Activated T-helper 2 cell treated with anti-CD3 and anti-CD28 coated beads, Interferon-gamma antibody, Interleukin-2, Interleukin-4, amounts not matched to agents 10 μg/mL and 5 μg/mL and 100 μg/mL, durations not matched to agents 14 hours and 24 hours and 36 hours (primary cell): Measurements from ENCODE around the gene PIWIL1. TPM values are rescaled to one million over a fixed set of nuclear protein-coding genes. Genes with fewer than 3 reads are reported as not detected.

ENCODE experiments used
- DNase-seq: peaks from one replicate; pipeline ENCODE4 v3.0.0; 2021; ENCODE audit warnings: low spot score
- H3K27ac Mint-ChIP-seq: one replicate; pipeline ENCODE4 v1.8.0; 2021; ENCODE audit warnings: mixed read lengths
- H3K27me3 Mint-ChIP-seq: one replicate; pipeline ENCODE4 v1.8.0; 2021; ENCODE audit warnings: low read depth, mixed read lengths
- H3K36me3 Mint-ChIP-seq: one replicate; pipeline ENCODE4 v1.8.0; 2021; ENCODE audit warnings: low read depth, mixed read lengths
- H3K4me1 Mint-ChIP-seq: one replicate; pipeline ENCODE4 v1.8.0; 2021; ENCODE audit warnings: low read depth, mixed read lengths
- H3K4me3 Mint-ChIP-seq: one replicate; pipeline ENCODE4 v1.8.0; 2021; ENCODE audit warnings: low read depth, mild to moderate bottlenecking, moderate library complexity, mixed read lengths
- H3K9me3 Mint-ChIP-seq: one replicate; pipeline ENCODE4 v1.8.0; 2021; ENCODE audit warnings: mixed read lengths
- intact Hi-C: fragments of 100-400 bp; cut with micrococcal nuclease; formaldehyde crosslinking; loops from one replicate; pipeline ENCODE4 v1.15.1; 2023
- total RNA-seq: library from RNA; stranded (reverse); gene quantifications from 2 replicates; pipeline ENCODE4 v1.2.3, GENCODE V29; 2022

The PIWIL1 gene
- total RNA-seq, 1 donor from 2014 or later: not detected

- intact Hi-C loops: no loop called here
- no peak overlapping the region for H3K27ac Mint-ChIP-seq
- peaks cover 12% of the 10 kb centered on the region for H3K27me3 Mint-ChIP-seq
- peaks cover 6% of the 10 kb centered on the region for H3K4me1 Mint-ChIP-seq
- no peak overlapping the region for H3K4me3 Mint-ChIP-seq
- no peaks in the 10 kb centered on the region for H3K36me3 Mint-ChIP-seq
- no peaks in the 10 kb centered on the region for H3K9me3 Mint-ChIP-seq
- DNase-seq: no peak
These were observed 4.8 kb downstream of the PIWIL1 start for GRCh38 chr12:130342442-130342841.

DNA sequence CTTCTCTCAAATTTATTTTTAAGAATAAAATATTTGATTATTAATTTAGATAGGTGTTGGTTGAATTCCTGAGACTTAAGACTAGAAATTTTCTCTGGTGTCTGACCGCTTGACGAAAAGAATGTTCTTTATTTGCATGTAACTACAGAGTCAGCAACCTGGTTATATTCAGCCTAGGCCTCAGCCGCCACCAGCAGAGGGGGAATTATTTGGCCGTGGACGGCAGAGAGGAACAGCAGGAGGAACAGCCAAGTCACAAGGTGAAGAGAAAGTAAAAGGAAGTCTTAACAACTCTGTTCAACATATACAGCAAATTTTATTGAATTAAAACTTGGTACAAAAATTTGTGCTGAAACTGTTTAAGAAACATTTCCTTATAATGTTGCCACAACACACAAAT is 5.2 kb downstream of the PIWIL1 start:
- no peaks in the 10 kb centered on the region for H3K9me3 Mint-ChIP-seq
- no peak overlapping the region for H3K4me3 Mint-ChIP-seq
- intact Hi-C loops: no loop called here
- H3K27ac Mint-ChIP-seq: no peak overlapping the region
- no peak for DNase-seq
- H3K4me1 Mint-ChIP-seq: peaks cover 6% of the 10 kb centered on the region
- H3K27me3 Mint-ChIP-seq: peaks cover 12% of the 10 kb centered on the region
- H3K36me3 Mint-ChIP-seq: no peaks in the 10 kb centered on the region

DNA sequence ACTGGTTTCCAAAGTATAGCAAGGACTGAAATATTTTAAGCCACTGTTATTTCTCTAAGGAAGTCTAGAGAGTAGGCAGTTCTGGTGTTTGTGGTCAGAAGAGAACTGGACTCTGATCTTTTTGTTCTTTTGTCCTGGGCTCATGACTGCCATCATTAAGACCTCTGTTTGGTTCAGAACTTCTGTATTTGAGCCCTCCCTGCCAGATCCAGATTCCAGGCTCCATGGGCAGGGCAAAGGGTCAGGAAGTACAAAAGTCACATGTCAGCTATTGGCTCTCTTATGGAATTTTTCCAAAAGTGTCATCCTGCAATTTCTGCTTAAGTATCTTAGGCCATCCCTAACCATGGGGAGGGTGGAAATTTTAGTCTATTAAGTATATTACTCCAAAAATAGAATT is 6.8 kb downstream of the PIWIL1 start:
- Mint-ChIP-seq H3K9me3 (no peaks in the 10 kb centered on the region), H3K36me3 (no peaks in the 10 kb centered on the region), H3K27me3 (peaks cover 9% of the 10 kb centered on the region), H3K4me1 (peaks cover 6% of the 10 kb centered on the region), H3K4me3 (no peak overlapping the region), H3K27ac (no peak overlapping the region)
- DNase-seq: no peak
- intact Hi-C loops: no loop called here

- H3K27ac Mint-ChIP-seq: no peak overlapping the region
- H3K4me3 Mint-ChIP-seq: no peak overlapping the region
- H3K27me3 Mint-ChIP-seq: peaks cover 3% of the 10 kb centered on the region
- intact Hi-C loops: no loop called here
- DNase-seq: no peak
- H3K9me3 Mint-ChIP-seq: no peaks in the 10 kb centered on the region
- H3K4me1 Mint-ChIP-seq: no peaks in the 10 kb centered on the region
- no peaks in the 10 kb centered on the region for H3K36me3 Mint-ChIP-seq
These were observed 7.6 kb downstream of the PIWIL1 start for GRCh38 chr12:130345292-130345691.

- Mint-ChIP-seq H3K4me1 (no peaks in the 10 kb centered on the region), H3K36me3 (no peaks in the 10 kb centered on the region), H3K27me3 (peaks cover 3% of the 10 kb centered on the region), H3K27ac (no peak overlapping the region), H3K4me3 (no peak overlapping the region), H3K9me3 (no peaks in the 10 kb centered on the region)
- DNase-seq: no peak
- intact Hi-C loops: no loop called here
These were observed 9.9 kb downstream of the PIWIL1 start for GRCh38 chr12:130347588-130347987.

DNA sequence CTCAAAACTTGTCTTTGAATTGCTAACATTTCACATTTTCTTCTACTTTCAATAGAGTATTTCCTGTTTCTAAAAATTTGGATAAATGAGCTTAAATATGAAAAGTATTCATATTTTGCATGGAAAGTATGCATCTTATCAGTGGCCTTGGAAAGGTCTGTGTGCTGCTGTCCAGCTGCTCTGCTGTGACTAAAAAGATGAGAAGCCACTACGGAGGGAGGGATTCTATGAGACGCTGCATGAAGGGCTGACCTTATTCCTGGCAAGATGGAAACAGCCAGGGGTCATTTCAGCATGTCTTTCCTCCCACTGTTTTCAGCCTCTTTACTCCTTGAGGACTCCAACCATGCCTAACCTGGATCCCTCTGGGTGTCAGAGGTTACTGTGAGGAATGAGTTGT is 13.0 kb downstream of the PIWIL1 start:
- H3K27me3 Mint-ChIP-seq: no peaks in the 10 kb centered on the region
- no peaks in the 10 kb centered on the region for H3K36me3 Mint-ChIP-seq
- H3K9me3 Mint-ChIP-seq: no peaks in the 10 kb centered on the region
- DNase-seq: no peak
- no peak overlapping the region for H3K4me3 Mint-ChIP-seq
- intact Hi-C loops: no loop called here
- no peaks in the 10 kb centered on the region for H3K4me1 Mint-ChIP-seq
- no peak overlapping the region for H3K27ac Mint-ChIP-seq

GRCh38 chr12:130351326-130351725 is 13.6 kb downstream of the PIWIL1 start:
- Mint-ChIP-seq H3K9me3 (no peaks in the 10 kb centered on the region), H3K36me3 (no peaks in the 10 kb centered on the region), H3K4me3 (no peak overlapping the region), H3K27ac (no peak overlapping the region), H3K4me1 (no peaks in the 10 kb centered on the region), H3K27me3 (no peaks in the 10 kb centered on the region)
- DNase-seq: no peak
- intact Hi-C loops: no loop called here

- H3K27me3 Mint-ChIP-seq: no peaks in the 10 kb centered on the region
- no peaks in the 10 kb centered on the region for H3K9me3 Mint-ChIP-seq
- intact Hi-C loops: no loop called here
- no peaks in the 10 kb centered on the region for H3K36me3 Mint-ChIP-seq
- no peaks in the 10 kb centered on the region for H3K4me1 Mint-ChIP-seq
- H3K4me3 Mint-ChIP-seq: no peak overlapping the region
- DNase-seq: no peak
- no peak overlapping the region for H3K27ac Mint-ChIP-seq
These were observed 15.4 kb downstream of the PIWIL1 start for GRCh38 chr12:130353081-130353480.

DNA sequence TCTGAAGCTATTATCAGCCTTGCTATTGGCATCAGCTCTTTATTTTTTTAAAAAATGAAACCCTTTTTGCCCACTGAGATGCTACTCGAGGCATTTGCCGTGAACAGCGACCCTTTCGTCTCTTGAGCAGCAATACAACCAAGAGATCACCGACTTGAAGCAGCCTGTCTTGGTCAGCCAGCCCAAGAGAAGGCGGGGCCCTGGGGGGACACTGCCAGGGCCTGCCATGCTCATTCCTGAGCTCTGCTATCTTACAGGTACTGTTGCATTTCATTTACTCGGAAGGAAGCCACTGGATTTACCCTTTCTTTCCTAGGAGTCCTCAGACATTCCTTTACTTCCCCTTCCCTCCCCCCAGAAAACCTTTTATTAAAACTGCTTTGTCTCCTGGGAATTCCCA is 16.7 kb downstream of the PIWIL1 start:
- Mint-ChIP-seq H3K4me1 (no peaks in the 10 kb centered on the region), H3K9me3 (no peaks in the 10 kb centered on the region), H3K27me3 (no peaks in the 10 kb centered on the region), H3K36me3 (no peaks in the 10 kb centered on the region), H3K27ac (no peak overlapping the region), H3K4me3 (no peak overlapping the region)
- DNase-seq: no peak
- intact Hi-C loops: no loop called here

- intact Hi-C loops: no loop called here
- DNase-seq: no peak
These were observed 18.5 kb downstream of the PIWIL1 start for GRCh38 chr12:130356222-130356621.

DNA sequence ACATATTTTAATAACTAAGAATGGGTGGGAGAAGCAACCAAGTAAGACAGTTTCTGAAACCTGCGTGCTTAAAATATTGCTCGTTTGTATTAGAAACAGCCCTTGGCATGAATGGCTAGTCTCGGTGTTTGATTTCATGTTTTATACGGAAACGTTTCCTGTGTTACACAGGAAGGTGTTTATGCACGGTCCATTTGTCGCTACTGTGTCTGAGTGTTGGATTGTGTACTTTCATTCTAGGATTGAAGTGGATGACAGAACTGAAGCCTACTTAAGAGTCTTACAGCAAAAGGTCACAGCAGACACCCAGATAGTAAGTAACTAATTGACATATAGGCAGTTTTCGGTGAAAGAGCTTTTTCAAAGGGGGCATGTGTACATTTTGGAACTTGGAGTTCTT is 19.6 kb downstream of the PIWIL1 start:
- Mint-ChIP-seq H3K27ac (no peak overlapping the region), H3K4me1 (no peaks in the 10 kb centered on the region), H3K27me3 (no peaks in the 10 kb centered on the region), H3K36me3 (no peaks in the 10 kb centered on the region), H3K9me3 (no peaks in the 10 kb centered on the region), H3K4me3 (no peak overlapping the region)
- DNase-seq: no peak
- intact Hi-C loops: no loop called here

More at GRCh38 chr12:130356222-130356621, 18.5 kb downstream of the PIWIL1 start:
- Mint-ChIP-seq H3K27me3 (no peaks in the 10 kb centered on the region), H3K4me3 (no peak overlapping the region), H3K27ac (no peak overlapping the region), H3K36me3 (no peaks in the 10 kb centered on the region), H3K4me1 (no peaks in the 10 kb centered on the region), H3K9me3 (no peaks in the 10 kb centered on the region)

DNA sequence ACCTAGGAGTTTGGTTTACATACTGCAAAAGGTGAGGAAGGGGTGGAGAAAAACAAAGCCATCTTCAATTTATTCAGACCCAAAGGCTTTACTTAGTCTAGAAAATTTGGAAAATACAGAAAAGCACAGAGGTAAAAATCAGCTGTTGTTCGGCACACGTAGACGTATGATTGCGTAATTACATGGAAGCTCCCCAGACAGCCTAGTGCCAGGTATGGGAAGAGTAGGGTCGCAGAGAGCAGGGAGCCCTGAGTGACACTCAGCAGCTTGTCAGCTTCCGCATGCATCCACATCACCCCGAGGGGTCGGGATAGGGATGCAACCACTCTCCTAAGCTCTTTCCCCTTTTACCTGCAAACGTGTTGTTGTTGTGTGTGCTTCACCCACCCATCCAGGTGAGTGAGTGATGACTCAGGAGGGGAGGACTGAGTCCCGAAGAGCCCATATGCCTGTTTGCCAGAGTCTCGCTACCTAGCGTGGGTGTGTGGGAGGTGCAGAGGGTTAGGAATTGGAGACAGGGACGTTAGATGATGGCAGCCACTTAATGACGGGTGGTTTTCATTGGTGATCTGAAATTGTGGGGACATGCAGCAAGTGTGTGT is 20.1 kb downstream of the PIWIL1 start:
- H3K27ac Mint-ChIP-seq: no peak overlapping the region
- H3K36me3 Mint-ChIP-seq: no peaks in the 10 kb centered on the region
- no peaks in the 10 kb centered on the region for H3K9me3 Mint-ChIP-seq
- H3K27me3 Mint-ChIP-seq: no peaks in the 10 kb centered on the region
- no peak overlapping the region for H3K4me3 Mint-ChIP-seq
- no peak for DNase-seq
- H3K4me1 Mint-ChIP-seq: no peaks in the 10 kb centered on the region
- intact Hi-C loops: no loop called here

DNA sequence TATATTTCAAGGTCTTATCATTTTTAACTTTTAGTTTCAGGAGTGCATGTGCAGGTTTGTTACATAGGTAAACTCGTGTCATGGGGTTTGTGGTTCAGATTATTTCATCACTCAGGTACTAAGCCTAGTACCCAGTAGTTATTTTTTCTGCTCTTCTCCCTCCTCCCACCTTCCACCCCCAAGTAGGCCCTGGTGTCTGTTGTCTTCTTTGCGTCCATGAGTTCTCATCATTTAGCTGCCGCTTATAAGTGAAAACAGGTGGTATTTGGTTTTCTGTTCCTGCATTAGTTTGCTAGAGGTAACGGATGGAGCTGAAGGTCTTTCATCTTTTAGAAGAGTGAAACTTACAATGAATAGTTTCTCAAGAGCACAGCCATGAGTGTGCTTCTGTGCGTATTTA is 24.4 kb downstream of the PIWIL1 start:
- no peak overlapping the region for H3K4me3 Mint-ChIP-seq
- no peaks in the 10 kb centered on the region for H3K27me3 Mint-ChIP-seq
- no peaks in the 10 kb centered on the region for H3K36me3 Mint-ChIP-seq
- no peaks in the 10 kb centered on the region for H3K4me1 Mint-ChIP-seq
- no peaks in the 10 kb centered on the region for H3K9me3 Mint-ChIP-seq
- no peak for DNase-seq
- no peak overlapping the region for H3K27ac Mint-ChIP-seq
- intact Hi-C loops: no loop called here

DNA sequence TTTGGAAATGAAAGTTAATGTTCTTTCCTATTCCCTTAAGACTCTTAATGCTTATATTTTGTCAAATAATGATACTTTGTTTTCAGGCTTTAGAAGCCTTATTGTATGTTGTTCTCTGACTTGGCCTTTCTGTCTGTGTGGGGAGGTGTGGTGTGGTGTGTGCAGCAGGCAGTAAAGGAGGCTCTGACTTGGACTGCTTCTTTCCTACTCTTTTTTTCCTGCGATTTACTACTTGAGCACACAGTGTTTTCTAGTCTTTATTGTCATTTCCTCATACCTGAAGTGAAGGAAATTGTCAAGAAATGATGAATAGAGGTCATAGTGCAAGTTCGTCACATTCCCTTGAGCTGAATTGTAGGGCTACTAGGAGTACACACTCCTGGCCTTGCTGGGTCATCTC is 26.9 kb downstream of the PIWIL1 start:
- Mint-ChIP-seq H3K4me3 (no peak overlapping the region), H3K27ac (no peak overlapping the region), H3K27me3 (no peaks in the 10 kb centered on the region), H3K9me3 (no peaks in the 10 kb centered on the region), H3K36me3 (no peaks in the 10 kb centered on the region), H3K4me1 (no peaks in the 10 kb centered on the region)
- intact Hi-C loops: no loop called here
- no peak for DNase-seq
